ENCODE measurements around the gene LCOR.
"Not testable (repeated sequence)": the region's sequence is repeated elsewhere in the genome, so short reads cannot be mapped to it uniquely, and the experiment has no call there.

LCOR gene

GRCh38 chr10:96831867-96832720 is at the start of gene LCOR:
TSS of gene LCOR (plus strand) at chr10:96832298. CDS start at chr10:96949058, 116,760 bp downstream.
- peak; percentile 97 for DNase-seq

DNA sequence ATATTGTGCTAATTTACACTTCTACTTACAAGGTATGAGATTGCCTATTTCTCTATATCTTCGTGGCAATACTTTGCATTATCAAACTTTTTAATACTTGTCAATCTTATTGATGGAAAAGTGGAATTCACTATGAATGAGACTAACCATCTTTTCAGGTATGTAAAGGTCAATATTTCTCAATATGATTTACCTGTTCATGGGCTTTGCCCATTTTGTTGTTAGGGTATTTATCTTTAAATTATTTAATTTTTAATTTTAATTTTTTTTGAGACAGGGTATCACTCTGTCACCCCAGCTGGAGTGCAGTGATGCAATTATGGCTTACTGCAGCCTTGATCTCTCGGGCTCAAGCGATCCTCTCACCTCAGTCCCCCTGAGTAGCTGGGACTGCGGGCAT is 47.8 kb upstream of the LCOR start:
- no peak for DNase-seq

DNA sequence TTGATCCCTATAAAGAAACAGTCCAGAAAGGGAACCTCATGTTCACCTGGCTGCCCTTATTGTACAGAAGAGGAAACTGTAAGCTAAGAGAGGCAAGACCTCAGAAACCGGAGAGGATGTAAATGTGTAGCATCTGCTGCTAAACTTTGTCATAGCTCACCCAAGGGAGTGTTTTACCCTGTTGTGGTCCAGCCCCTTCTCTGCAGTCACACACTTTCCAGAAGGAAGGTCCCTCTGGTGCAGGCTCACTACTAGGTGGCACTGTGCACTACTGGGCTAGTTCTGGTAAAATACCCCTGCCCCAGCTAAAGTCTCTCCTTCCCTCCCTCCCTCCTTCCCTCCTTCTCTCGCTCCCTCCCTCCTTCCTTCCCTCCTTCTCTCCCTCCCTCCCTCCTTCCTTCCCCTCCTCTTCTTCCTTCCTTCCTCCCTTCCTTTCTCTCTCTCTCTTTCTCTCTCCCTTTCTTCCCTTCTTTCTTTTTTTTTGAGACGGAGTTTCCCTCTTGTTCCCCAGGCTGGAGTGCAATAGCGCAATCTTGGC is 42.5 kb upstream of the LCOR start:
- peak; percentile 37 for DNase-seq

- DNase-seq, result no peak
These were observed 40.2 kb upstream of the LCOR start for GRCh38 chr10:96791902-96792301.

GRCh38 chr10:96794836-96795733 is 37.0 kb upstream of the LCOR start:
- no peak for DNase-seq

- DNase-seq, result no peak
These were observed 34.6 kb upstream of the LCOR start for GRCh38 chr10:96797485-96797884.

GRCh38 chr10:96803288-96803664 is 28.8 kb upstream of the LCOR start:
- DNase-seq, result no peak

GRCh38 chr10:96814264-96814663 is 17.8 kb upstream of the LCOR start:
- no peak for DNase-seq

- DNase-seq, result not testable (repeated sequence)
These were observed 13.1 kb upstream of the LCOR start for GRCh38 chr10:96818971-96819370.

- DNase-seq, result no peak
These were observed 11.3 kb upstream of the LCOR start for GRCh38 chr10:96820765-96821164.

DNA sequence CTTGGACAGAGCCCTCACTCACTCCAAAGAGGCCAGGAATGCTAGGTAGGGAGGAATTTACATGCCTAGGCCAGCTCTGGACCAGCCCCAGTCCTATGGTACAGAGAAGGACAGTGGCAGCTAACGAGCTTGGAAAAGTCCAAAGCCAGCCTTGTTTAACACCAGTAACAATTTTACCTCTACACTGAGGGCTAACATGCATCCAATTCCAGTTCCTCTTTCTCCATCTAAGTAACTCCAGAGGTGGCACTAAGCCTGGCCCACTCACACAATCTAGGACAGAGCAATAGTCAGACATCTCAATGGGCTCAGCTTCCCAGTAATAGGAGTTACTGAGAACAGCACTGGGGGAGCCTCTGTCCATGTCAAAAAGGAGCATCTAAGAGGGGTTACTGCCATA is 5.7 kb upstream of the LCOR start:
- no peak for DNase-seq

- no peak for DNase-seq
These were observed 3.5 kb upstream of the LCOR start for GRCh38 chr10:96828609-96829008.

GRCh38 chr10:96829029-96829773 is 2.9 kb upstream of the LCOR start:
- DNase-seq, result peak; percentile 76

DNA sequence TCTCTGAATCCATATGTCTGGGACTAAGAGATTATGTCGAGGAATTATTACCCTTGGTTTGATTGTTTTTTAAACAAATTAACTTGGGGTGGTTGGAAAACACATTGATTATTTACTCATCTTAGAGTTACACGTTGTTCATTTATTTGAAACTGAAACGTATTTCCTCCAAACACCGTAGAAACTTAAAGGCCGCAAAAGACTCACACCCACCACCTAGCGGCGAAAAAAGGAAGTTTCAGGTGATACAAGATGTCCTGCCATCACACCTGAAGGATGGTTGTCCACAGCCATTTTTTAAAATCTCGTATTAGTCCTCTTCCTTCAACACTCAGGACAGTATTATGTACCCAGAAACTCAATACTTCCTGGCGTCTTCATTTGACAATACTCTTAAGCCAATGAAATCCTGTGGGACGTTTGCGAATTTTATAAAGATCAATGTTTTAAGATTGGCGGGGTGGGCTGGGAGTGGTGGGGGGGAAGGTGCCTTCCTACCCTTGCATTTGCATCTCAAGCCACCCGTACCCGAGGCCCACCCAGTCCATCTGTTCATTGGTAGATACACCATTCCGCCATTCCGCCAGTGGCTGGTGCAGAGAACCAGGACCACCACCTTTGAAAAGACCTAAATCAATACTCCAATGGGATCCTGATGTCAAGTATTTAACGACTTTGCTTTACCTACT is 1.4 kb upstream of the LCOR start:
- DNase-seq, result peak; percentile 92

GRCh38 chr10:96831200-96831866 is 765 bp upstream of the LCOR start:
- peak; percentile 76 for DNase-seq

DNA sequence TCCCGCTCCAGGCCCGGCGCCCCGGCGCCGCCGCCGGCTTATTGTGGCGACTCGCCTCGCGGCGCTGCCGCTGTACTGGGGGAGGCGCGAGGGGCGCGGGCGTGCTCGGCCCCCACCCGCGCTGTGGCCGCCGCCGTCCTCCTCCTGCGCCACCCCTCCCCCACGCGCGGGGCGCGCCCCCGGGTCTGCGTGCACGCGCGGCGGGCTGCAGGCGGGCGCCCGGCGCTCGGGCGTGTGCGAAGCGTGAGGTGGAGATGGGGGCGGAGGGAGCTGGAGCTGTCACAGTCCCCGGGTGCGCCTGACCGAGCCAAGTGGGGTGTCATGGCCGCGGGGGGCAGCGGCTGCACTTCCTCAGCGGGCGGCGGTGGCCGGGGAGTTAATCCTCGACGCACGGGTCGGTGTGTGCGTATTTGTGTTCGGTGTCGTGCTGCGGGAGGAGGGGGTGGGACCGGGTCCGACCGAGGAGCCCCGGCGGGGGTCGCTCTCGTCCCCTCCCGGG is 672 bp downstream of the LCOR start:
- DNase-seq, result peak; percentile 94

DNA sequence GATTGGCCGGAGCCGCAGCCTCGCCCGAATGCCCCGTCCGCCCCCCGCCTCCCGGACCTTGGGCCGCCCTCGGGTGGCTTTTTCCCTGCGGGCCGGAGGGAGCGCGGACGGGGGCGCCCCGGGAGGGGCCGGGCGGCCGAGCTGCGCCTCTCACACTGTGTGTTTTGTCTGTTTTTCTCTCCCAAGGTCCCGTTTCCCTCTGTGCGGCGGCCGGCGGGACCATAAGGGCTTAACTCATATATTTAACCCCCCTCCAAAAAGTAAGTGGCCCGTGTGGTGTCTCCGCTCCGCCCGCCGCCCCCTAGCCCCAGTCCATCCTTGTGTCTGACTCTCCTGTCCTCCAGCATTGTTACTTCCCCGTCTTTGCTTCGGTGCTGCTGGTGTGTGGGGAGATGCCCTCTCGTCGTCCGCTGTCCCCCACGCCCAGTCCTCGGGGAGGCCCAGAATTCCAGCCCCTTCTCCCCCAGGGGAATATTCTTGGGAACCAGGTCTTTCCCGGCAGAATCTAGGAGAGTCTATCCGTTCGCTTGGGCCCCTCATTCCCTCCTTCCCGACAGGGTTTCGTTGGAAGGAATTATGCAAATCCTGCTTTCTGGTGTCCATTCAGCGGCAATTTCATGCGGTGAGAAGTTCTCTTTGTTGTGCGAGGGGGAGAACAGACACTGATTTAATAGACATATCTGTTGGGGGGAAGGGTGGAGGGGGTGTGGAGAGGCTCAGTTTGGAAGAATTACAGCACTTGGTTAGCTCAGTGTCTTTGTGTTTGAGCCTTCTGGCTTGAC is 1.3 kb downstream of the LCOR start:
- peak; percentile 65 for DNase-seq

GRCh38 chr10:96834120-96834519 is 2.0 kb downstream of the LCOR start:
- DNase-seq, result peak; percentile 65

GRCh38 chr10:96835899-96836298 is 3.8 kb downstream of the LCOR start:
- DNase-seq, result peak; percentile 44

DNA sequence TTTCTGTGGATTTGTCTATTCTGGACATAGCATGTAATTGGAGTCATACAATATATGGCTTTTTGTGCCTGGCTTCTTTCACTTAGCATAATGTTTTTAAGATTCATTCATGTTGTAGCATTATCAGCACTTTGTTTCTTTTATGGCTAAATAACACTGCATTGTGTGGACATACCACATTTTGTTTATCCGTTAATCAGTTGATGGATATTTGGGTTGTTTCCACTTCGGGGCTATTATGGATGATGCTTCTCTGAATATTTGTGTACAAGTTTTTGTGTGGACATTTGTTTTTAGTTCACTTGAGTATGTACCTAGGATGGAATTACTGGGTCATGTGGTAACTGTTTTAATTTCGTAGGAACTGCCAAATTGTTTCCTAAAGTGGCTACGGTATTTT is 6.4 kb downstream of the LCOR start:
- no peak for DNase-seq
